HG02981 (cell line): ENCODE results near the gene WT1.

ENCODE experiments used
- ATAC-seq: cut with Tn5 transposase; IDR thresholded peaks from one replicate; pipeline ENCODE4 v1.9.1; 2021; ENCODE audit warnings: mild to moderate bottlenecking, moderate library complexity; ENCODE audit not compliant: unreplicated experiment

WT1 gene

GRCh38 chr11:32438866-32439489 is 3.6 kb upstream of the WT1 start:
- ATAC-seq: no peak

GRCh38 chr11:32438346-32438865 is 3.1 kb upstream of the WT1 start:
- no peak for ATAC-seq

GRCh38 chr11:32437495-32438345 is 2.4 kb upstream of the WT1 start:
- no peak for ATAC-seq

- no peak for ATAC-seq
Observed at GRCh38 chr11:32436751-32437494, 1.6 kb upstream of the WT1 start.

GRCh38 chr11:32435942-32436750 is 807 bp upstream of the WT1 start:
- ATAC-seq: no peak

GRCh38 chr11:32435152-32435480 is 223 bp downstream of the WT1 start:
- ATAC-seq: no peak

GRCh38 chr11:32434356-32435151 is 785 bp downstream of the WT1 start:
- ATAC-seq: no peak

- ATAC-seq: no peak
Observed at GRCh38 chr11:32433914-32434355, 1.4 kb downstream of the WT1 start.

- no peak for ATAC-seq
Observed at GRCh38 chr11:32433101-32433913, 2.0 kb downstream of the WT1 start.

- ATAC-seq: no peak
Observed at GRCh38 chr11:32432565-32432964, 2.8 kb downstream of the WT1 start.

- ATAC-seq: no peak
Observed at GRCh38 chr11:32430568-32431381, 4.6 kb downstream of the WT1 start.

GRCh38 chr11:32429477-32429876 is 5.9 kb downstream of the WT1 start:
- ATAC-seq: no peak

- ATAC-seq: no peak
Observed at GRCh38 chr11:32428665-32429303, 6.6 kb downstream of the WT1 start.

- no peak for ATAC-seq
Observed at GRCh38 chr11:32427935-32428664, 7.2 kb downstream of the WT1 start.

- ATAC-seq: no peak
Observed at GRCh38 chr11:32427616-32427934, 7.8 kb downstream of the WT1 start.

- ATAC-seq: no peak
Observed at GRCh38 chr11:32426819-32427615, 8.3 kb downstream of the WT1 start.
